ENCODE measurements around the gene CPT2. TPM values are rescaled to one million over a fixed set of nuclear protein-coding genes. Genes with fewer than 3 reads are reported as not detected.

The CPT2 gene
- total and polyA plus RNA-seq, 12 donors = 7.8 to 79.5 (median 43.1) TPM

DNA sequence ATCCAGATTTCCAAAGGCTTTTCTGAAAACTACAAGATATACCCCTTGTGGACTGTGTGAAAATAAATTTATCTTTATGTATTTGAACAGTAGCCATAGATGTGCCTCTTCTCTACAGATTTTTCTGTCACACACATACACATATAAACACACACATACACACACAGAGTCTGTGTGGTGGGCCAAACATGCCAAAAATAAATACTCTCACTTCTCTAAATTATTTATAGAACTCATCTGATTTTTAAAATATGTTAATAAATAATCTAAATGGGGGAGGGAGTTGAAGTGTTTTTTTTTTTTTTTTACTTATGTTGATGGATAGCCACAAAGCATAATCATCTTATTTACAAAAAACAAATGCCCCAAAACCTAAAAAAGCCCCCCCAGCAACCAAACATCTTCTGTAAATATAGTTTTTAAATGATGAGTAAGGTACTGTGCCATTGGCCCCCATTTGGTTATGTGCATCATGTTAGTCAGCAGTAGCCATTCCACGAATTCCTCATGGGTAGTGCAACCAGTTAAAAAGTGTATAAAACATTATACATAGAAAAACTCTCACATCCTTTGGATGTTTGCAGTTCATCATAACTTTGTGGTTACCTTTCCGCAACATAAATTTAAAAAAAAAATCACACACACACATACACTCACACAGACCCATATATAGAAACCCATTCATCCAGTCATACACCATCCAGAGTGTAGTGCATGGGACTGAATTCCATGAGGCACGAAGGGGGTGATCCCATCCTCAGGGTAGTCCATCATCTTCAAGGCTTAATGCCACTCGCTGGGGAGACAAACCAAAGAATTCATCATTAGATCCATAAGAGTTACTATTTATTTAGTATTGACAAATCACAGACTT lies 49.9 kb downstream of the CPT2 start:
- Histone ChIP-seq H3K9me3 (replicated peaks in 1 of 3) (no peaks in the 10 kb centered on the region), H3K27me3 (no peaks in the 10 kb centered on the region), H3K27ac (no peak overlapping the region), H3K4me1 (replicated peaks in 1 of 2) (no peaks in the 10 kb centered on the region), H3K4me3 (no peak overlapping the region), H3K36me3 (replicated peaks in 1 of 2) (no peaks in the 10 kb centered on the region)
- intact Hi-C loops (cut with DNase I) = no loop called here
- 73 to 88% (median 79%) methylated on average over 4 of the region's 4 CpGs for WGBS, 4 donors
- TF ChIP-seq POLR2A (IDR thresholded peaks at IDR 0.05) (no peak), CTCF (IDR thresholded peaks at IDR 0.05) (no peak)
- no peak for DNase-seq

GRCh38 chr1:53249706-53250105 lies 53.1 kb downstream of the CPT2 start:
- 46 to 66% (median 57%) methylated on average over 3 of the region's 3 CpGs for WGBS, 4 donors
- Histone ChIP-seq H3K36me3 (replicated peaks in 1 of 2) (no peaks in the 10 kb centered on the region), H3K27ac (no peak overlapping the region), H3K4me1 (replicated peaks in 1 of 2) (peaks cover 0 to 5% of the 10 kb centered on the region in 2 donors), H3K9me3 (replicated peaks in 1 of 3) (no peaks in the 10 kb centered on the region), H3K27me3 (no peaks in the 10 kb centered on the region), H3K4me3 (no peak overlapping the region)
- no peak for DNase-seq
- TF ChIP-seq POLR2A (IDR thresholded peaks at IDR 0.05) = no peak
- no peak for TF ChIP-seq CTCF (IDR thresholded peaks at IDR 0.05)
- intact Hi-C loops (cut with DNase I) = no loop called here

DNA sequence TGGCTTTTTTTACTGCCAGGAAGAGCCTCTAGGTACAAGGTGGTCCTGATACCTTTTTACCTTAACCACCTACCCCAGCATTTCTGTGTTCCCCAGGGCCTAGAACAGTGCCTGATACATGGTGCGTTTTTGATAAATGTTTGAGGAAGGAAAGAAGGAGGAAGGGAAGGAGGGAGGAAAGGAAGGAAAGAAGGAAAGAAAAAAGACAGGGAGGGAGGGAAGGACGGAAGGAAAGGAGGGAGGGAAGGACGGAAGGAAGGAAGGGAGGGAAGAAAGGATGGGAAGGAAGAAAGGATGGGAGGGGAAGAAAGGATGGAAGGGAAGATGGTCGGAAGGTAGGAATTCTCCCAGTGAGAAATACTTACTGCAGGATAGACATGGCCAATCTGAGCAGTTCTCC lies 53.7 kb downstream of the CPT2 start:
- no peaks in the 10 kb centered on the region for H3K36me3 ChIP-seq (replicated peaks in 1 of 2)
- H3K27me3 ChIP-seq = no peaks in the 10 kb centered on the region
- TF ChIP-seq POLR2A (IDR thresholded peaks at IDR 0.05) = no peak
- TF ChIP-seq CTCF (IDR thresholded peaks at IDR 0.05) = no peak
- H3K9me3 ChIP-seq (replicated peaks in 1 of 3) = no peaks in the 10 kb centered on the region
- H3K27ac ChIP-seq = no peak overlapping the region
- WGBS, 4 donors = 80 to 93% (median 84%) methylated on average over 4 of the region's 4 CpGs
- H3K4me1 ChIP-seq (replicated peaks in 1 of 2) = peaks cover 0 to 5% of the 10 kb centered on the region in 2 donors
- no peak for DNase-seq
- intact Hi-C loops (cut with DNase I) = no loop called here
- no peak overlapping the region for H3K4me3 ChIP-seq

DNA sequence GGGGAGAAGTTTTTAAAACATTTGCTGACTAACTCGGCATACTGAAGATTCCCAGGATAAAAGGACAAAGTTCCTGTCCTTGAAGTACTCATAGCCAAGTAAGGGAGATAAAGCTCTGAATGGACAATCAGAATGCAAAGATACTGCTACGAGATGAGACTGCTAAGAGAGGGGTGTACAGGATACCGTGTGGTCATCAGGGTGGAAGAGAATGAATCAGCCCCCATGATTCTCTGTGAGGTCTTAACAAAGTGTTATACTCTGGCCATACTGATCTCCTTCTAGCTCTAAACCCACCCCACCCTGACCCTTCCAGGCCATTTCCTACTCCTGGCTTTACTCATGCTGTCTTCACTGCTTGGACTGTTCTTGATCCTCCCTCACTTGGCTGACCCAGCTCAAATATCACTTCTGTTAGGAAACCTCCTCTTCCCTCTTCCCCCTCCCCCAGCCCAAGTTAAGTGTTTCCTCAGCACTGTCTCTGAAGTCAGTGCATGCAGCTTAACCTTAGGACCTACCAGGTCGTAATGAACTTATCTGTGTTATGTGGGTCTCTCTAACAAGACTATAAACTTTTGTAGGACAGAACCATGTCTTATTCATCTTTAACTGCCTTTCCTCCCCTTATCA lies 57.5 kb downstream of the CPT2 start:
- no peaks in the 10 kb centered on the region for H3K36me3 ChIP-seq (replicated peaks in 1 of 2)
- no peak for DNase-seq
- 47 to 57% (median 51%) methylated on average over 4 of the region's 4 CpGs for WGBS, 4 donors
- intact Hi-C loops (cut with DNase I) = no loop called here
- no peaks in the 10 kb centered on the region for H3K9me3 ChIP-seq (replicated peaks in 1 of 3)
- H3K27me3 ChIP-seq = no peaks in the 10 kb centered on the region
- H3K27ac ChIP-seq = no peak overlapping the region
- H3K4me1 ChIP-seq (replicated peaks in 1 of 2) = peaks cover 0 to 5% of the 10 kb centered on the region in 2 donors
- H3K4me3 ChIP-seq = no peak overlapping the region
- TF ChIP-seq CTCF (IDR thresholded peaks at IDR 0.05) (no peak), POLR2A (IDR thresholded peaks at IDR 0.05) (no peak)
